Trophoblast cell (in vitro differentiated cells and primary cell): ENCODE data around the gene LY6G5C.

ENCODE experiments used
- DNase-seq, 2 donors: peaks; one replicate each; pipeline ENCODE4 v3.0.0-alpha.2; 2016
- H2AFZ ChIP-seq: 2 replicates; pipeline ENCODE4 v1.6.1; 2013; ENCODE audit warnings: low read length, moderate library complexity, mild to moderate bottlenecking; ENCODE audit not compliant: insufficient read depth, poor library complexity
- H2AK5ac ChIP-seq: 2 replicates; pipeline ENCODE4 v1.6.1; 2013; ENCODE audit warnings: mild to moderate bottlenecking, low read length
- H2BK120ac ChIP-seq: 2 replicates; pipeline ENCODE4 v1.6.1; 2013; ENCODE audit warnings: low read length, mild to moderate bottlenecking, moderate library complexity; ENCODE audit not compliant: insufficient read depth, poor library complexity
- H2BK12ac ChIP-seq: 2 replicates; pipeline ENCODE4 v1.6.1; 2013; ENCODE audit warnings: mild to moderate bottlenecking, low read length, moderate library complexity
- H2BK5ac ChIP-seq: 2 replicates; pipeline ENCODE4 v1.6.1; 2013; ENCODE audit warnings: low read length, low read depth, moderate library complexity, mild to moderate bottlenecking; ENCODE audit not compliant: poor library complexity
- H3K14ac ChIP-seq: 2 replicates; pipeline ENCODE4 v1.6.1; 2013; ENCODE audit warnings: mild to moderate bottlenecking, low read length
- H3K18ac ChIP-seq: 2 replicates; pipeline ENCODE4 v1.6.1; 2013; ENCODE audit warnings: mild to moderate bottlenecking, low read length
- H3K23ac ChIP-seq: 2 replicates; pipeline ENCODE4 v1.6.1; 2013; ENCODE audit warnings: low read length
- H3K27ac ChIP-seq: 2 replicates; pipeline ENCODE4 v1.5.1; 2013; ENCODE audit warnings: low read depth, mild to moderate bottlenecking, inconsistent platforms, low read length, moderate library complexity
- H3K27me3 ChIP-seq: 2 replicates; pipeline ENCODE4 v1.6.1; 2013; ENCODE audit warnings: inconsistent platforms, mild to moderate bottlenecking, low read length, moderate library complexity; ENCODE audit not compliant: insufficient read depth
- H3K36me3 ChIP-seq, 2 experiments: 1 replicate in 1 of 2; 2 replicates in 1 of 2; pipeline ENCODE4 v1.6.1; 2013; ENCODE audit warnings: low read length in 2 of 2, mild to moderate bottlenecking in 2 of 2, moderate library complexity in 1 of 2; ENCODE audit not compliant: insufficient read depth in 2 of 2, control insufficient read depth in 1 of 2
- H3K4ac ChIP-seq: 2 replicates; pipeline ENCODE4 v1.6.1; 2013; ENCODE audit warnings: low read depth, mild to moderate bottlenecking, low read length, moderate library complexity
- H3K4me1 ChIP-seq, 2 experiments: 1 replicate in 1 of 2; 2 replicates in 1 of 2; pipeline ENCODE4 v1.6.1; 2013; ENCODE audit warnings: low read length in 2 of 2, mild to moderate bottlenecking in 2 of 2, moderate library complexity in 1 of 2; ENCODE audit not compliant: insufficient read depth in 2 of 2, control insufficient read depth in 1 of 2
- H3K4me2 ChIP-seq: 2 replicates; pipeline ENCODE4 v1.6.1; 2013; ENCODE audit warnings: inconsistent platforms, mild to moderate bottlenecking, low read length, moderate library complexity
- H3K4me3 ChIP-seq: 2 replicates; pipeline ENCODE4 v1.5.1; 2013; ENCODE audit warnings: mild to moderate bottlenecking, low read depth, low read length, inconsistent platforms
- H3K79me1 ChIP-seq: one replicate; pipeline ENCODE4 v1.6.1; 2013; ENCODE audit warnings: low read length
- H3K79me2 ChIP-seq: 2 replicates; pipeline ENCODE4 v1.6.1; 2013; ENCODE audit warnings: low read length, mild to moderate bottlenecking; ENCODE audit not compliant: control insufficient read depth, insufficient read depth, poor library complexity
- H3K9ac ChIP-seq: 2 replicates; pipeline ENCODE4 v1.6.1; 2013; ENCODE audit warnings: mild to moderate bottlenecking, low read length
- H3K9me3 ChIP-seq: 2 replicates; pipeline ENCODE4 v1.6.1; 2013; ENCODE audit warnings: low read depth, mild to moderate bottlenecking, control low read depth, inconsistent platforms, low read length; ENCODE audit not compliant: insufficient read depth
- H4K12ac ChIP-seq: 2 replicates; pipeline ENCODE4 v1.6.1; 2013; ENCODE audit warnings: low read depth, mild to moderate bottlenecking, low read length, moderate library complexity
- H4K8ac ChIP-seq: 2 replicates; pipeline ENCODE4 v1.6.1; 2013; ENCODE audit warnings: low read depth, mild to moderate bottlenecking, low read length, moderate library complexity
- H4K91ac ChIP-seq: one replicate; pipeline ENCODE4 v1.6.1; 2013; ENCODE audit warnings: low read depth, mild to moderate bottlenecking, low read length, moderate library complexity
- WGBS: extraction: QIAGEN DNeasy Blood & Tissue Kit; methylation state at CpG from one replicate; pipeline ENCODE4 v1.1.7; 2013; ENCODE audit warnings: missing lambda C conversion rate; ENCODE audit not compliant: insufficient read length, insufficient coverage; ENCODE audit errors: extremely low coverage; 5-methylcytosine and 5-hydroxymethylcytosine counted together

The LY6G5C gene

DNA sequence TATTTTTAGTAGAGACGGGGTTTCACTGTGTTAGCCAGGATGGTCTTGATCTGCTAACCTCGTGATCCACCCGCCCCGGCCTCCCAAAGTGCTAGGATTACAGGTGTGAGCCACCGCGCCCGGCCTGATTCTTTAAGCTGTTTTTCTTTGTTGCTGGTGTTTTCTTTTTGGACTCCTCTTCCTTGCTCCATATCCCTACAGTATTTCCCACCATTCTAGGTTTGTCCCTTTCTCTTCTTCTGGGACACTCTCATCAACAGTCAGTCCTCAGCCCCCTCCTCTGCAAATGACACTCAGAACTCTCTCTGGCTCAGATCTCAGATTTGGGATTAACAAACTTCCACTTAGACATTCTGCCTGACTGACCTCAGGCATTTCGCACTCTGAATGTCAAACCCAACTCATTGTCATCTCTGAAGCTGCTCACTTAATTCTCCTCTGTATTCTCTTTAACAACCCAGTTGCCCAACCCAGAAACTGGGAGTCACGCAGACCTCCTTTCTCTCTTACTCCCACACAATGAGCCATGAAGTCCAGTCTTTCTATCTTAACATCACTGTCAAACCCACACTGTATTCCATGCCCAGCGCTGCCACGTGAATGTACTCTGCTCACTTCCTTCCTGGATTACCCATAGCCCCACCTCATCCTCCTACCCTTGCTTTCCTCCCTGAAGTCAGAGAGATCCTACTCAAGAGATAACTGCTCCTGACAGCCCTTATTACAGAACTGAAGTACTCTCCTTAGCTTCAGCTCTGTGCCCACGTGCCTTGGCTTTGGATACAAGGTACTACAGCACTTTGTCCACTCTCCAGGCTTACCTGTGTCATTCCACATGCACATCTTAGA, 44.9 kb upstream of the LY6G5C start:
- Histone ChIP-seq H2AFZ (no peak overlapping the region), H3K9ac (no peak overlapping the region), H2BK5ac (no peak overlapping the region), H4K91ac (no peak overlapping the region), H3K79me1 (peaks cover 7% of the 10 kb centered on the region), H3K4me1 (peaks cover 6 to 7% of the 10 kb centered on the region in 2 experiments), H2AK5ac (no peak overlapping the region), H3K4me3 (no peak overlapping the region), H4K8ac (no peak overlapping the region), H3K4me2 (no peak overlapping the region), H3K14ac (no peak overlapping the region), H3K4ac (no peak overlapping the region), H3K9me3 (no peaks in the 10 kb centered on the region), H3K27me3 (no peaks in the 10 kb centered on the region), H3K23ac (no peak overlapping the region), H3K36me3 (peaks cover 21 to 36% of the 10 kb centered on the region in 2 experiments), H3K18ac (no peak overlapping the region), H3K79me2 (peaks cover 6% of the 10 kb centered on the region), H2BK120ac (no peak overlapping the region), H4K12ac (no peak overlapping the region), H2BK12ac (no peak overlapping the region), H3K27ac (no peak overlapping the region)
- no CpG with 5 or more reads among the region's 12 CpGs for WGBS
- DNase-seq, result peak in 1 of 2 donors; percentile 29

DNA sequence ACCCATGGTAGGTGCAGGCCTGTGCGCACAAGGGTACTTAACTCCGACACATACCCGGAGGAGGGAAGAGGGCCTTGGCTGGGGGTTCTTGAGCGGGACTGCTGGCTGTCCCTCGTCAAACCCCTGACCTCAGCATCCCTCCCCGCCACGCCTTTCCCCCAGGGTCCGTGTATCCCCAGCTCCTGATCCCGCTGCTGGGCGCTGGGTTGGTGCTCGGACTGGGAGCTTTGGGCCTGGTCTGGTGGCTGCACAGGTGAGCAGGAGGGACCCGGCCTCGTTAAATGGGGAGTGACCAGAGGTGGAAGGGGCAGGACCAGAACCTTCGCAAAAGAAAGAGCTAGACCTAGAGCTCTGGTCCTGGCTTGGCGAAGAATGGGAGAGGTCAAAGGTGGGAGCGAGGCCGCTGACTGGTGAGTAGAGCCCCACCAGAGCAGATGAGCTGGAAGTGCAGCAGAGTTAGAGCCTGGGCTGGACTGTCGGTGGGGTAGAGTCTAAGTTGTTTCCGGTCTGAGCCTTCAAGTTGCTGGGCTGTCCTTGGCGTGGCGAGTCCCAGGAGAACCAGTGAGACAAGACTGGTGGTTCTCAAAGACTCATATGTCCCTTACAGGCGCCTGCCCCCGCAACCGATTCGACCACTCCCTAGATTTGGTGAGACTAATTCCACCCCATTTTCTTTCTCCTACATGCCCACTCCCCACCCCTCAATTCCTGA, 43.3 kb upstream of the LY6G5C start:
- no peak overlapping the region for H3K18ac ChIP-seq
- no peaks in the 10 kb centered on the region for H3K79me1 ChIP-seq
- H4K8ac ChIP-seq, result no peak overlapping the region
- no peak overlapping the region for H3K23ac ChIP-seq
- H3K4me1 ChIP-seq, result peaks cover 7 to 12% of the 10 kb centered on the region in 2 experiments
- no peak for DNase-seq
- H2BK5ac ChIP-seq, result no peak overlapping the region
- H3K4me2 ChIP-seq, result no peak overlapping the region
- no peak overlapping the region for H2AK5ac ChIP-seq
- no peak overlapping the region for H4K12ac ChIP-seq
- H4K91ac ChIP-seq, result no peak overlapping the region
- H3K9me3 ChIP-seq, result no peaks in the 10 kb centered on the region
- H3K4me3 ChIP-seq, result no peak overlapping the region
- peaks cover 19 to 33% of the 10 kb centered on the region in 2 experiments for H3K36me3 ChIP-seq
- no peak overlapping the region for H3K9ac ChIP-seq
- no peak overlapping the region for H3K27ac ChIP-seq
- no peak overlapping the region for H2AFZ ChIP-seq
- WGBS, result no CpG with 5 or more reads among the region's 25 CpGs
- no peak overlapping the region for H2BK12ac ChIP-seq
- no peak overlapping the region for H2BK120ac ChIP-seq
- no peaks in the 10 kb centered on the region for H3K27me3 ChIP-seq
- H3K79me2 ChIP-seq, result peaks cover 3% of the 10 kb centered on the region
- H3K4ac ChIP-seq, result no peak overlapping the region
- H3K14ac ChIP-seq, result no peak overlapping the region

DNA sequence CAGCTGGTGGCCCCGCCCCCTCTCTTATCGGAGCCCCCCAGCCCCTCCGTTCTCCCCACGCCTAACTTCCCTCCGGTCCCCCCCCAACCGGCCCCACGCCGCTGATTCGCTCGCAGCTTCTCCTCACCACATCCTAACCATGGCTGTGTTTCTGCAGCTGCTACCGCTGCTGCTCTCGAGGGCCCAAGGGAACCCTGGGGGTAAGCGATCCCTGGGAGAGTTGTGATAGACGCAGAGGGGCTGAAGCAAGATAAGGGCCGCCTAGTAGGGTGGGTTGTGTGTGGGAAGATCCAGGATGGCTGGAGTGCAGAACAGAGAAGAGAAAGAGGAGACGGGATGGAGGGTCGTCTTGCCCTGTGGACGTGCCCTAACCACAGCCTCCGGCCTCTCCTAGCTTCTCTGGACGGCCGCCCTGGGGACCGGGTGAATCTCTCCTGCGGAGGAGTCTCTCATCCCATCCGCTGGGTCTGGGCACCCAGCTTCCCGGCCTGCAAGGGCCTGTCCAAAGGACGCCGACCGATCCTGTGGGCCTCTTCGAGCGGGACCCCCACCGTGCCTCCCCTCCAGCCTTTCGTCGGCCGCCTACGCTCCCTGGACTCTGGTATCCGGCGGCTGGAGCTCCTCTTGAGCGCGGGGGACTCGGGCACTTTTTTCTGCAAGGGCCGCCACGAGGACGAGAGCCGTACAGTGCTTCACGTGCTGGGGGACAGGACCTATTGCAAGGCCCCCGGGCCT, 42.5 kb upstream of the LY6G5C start, which contains the start of gene MPIG6B:
MPIG6B (plus strand) TSS at position 129 of the 735 bp plus-strand sequence; CDS start at position 140, 11 bp downstream.
- Histone ChIP-seq H2BK5ac (no peak within 1 kb of the TSS), H2BK120ac (no peak within 1 kb of the TSS), H2AFZ (no peak within 1 kb of the TSS), H3K9me3 (no peaks in the 10 kb centered on the region), H3K4me2 (no peak within 1 kb of the TSS), H3K23ac (no peak within 1 kb of the TSS), H3K4ac (no peak within 1 kb of the TSS), H4K8ac (no peak within 1 kb of the TSS), H3K9ac (no peak within 1 kb of the TSS), H3K79me2 (no peaks in the 10 kb centered on the region), H3K4me1 (peaks cover 7 to 12% of the 10 kb centered on the region in 2 experiments), H3K79me1 (no peaks in the 10 kb centered on the region), H3K27me3 (no peaks in the 10 kb centered on the region), H3K27ac (no peak within 1 kb of the TSS), H4K12ac (no peak within 1 kb of the TSS), H2BK12ac (no peak within 1 kb of the TSS), H2AK5ac (no peak within 1 kb of the TSS), H3K18ac (no peak within 1 kb of the TSS), H3K14ac (no peak within 1 kb of the TSS), H3K4me3 (no peak within 1 kb of the TSS), H4K91ac (no peak within 1 kb of the TSS), H3K36me3 (peaks cover 15 to 29% of the 10 kb centered on the region in 2 experiments)
- DNase-seq, result no peak
- WGBS, result no CpG with 5 or more reads among the region's 46 CpGs

DNA sequence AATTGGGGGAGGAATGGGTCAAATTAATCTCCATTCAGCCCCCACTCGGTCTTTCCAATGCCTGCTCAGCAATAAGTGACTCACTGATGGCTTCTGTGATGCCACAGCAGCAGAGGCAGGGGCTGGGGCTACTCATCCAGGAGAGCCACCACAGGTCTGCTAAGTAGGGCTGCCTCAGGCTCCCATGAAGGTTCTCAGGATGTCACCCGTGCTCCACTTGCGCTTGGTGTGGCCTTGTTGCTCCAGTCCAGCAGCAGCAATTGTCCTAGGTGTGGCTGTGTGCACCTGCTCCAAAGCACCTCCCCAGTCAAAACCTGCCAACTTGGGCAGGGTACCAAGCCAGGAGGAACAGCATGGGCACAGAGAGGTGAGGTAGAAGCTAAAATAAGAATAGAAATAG, 41.3 kb upstream of the LY6G5C start:
- Histone ChIP-seq H2BK12ac (no peak overlapping the region), H4K91ac (no peak overlapping the region), H4K12ac (no peak overlapping the region), H3K27me3 (no peaks in the 10 kb centered on the region), H2BK120ac (no peak overlapping the region), H3K4me2 (no peak overlapping the region), H3K36me3 (peaks cover 4 to 16% of the 10 kb centered on the region in 2 experiments), H2AK5ac (no peak overlapping the region), H3K14ac (no peak overlapping the region), H3K9me3 (no peaks in the 10 kb centered on the region), H3K4me3 (no peak overlapping the region), H3K23ac (no peak overlapping the region), H3K4ac (no peak overlapping the region), H3K9ac (no peak overlapping the region), H3K27ac (no peak overlapping the region), H4K8ac (no peak overlapping the region), H3K79me1 (peaks cover 3% of the 10 kb centered on the region), H3K79me2 (no peaks in the 10 kb centered on the region), H3K4me1 (peaks cover 17 to 23% of the 10 kb centered on the region in 2 experiments), H3K18ac (no peak overlapping the region), H2AFZ (no peak overlapping the region), H2BK5ac (no peak overlapping the region)
- DNase-seq, result no peak
- no CpG with 5 or more reads among the region's 3 CpGs for WGBS
